ENCODE measurements around the gene MVD.
"Not testable (repeated sequence)": the region's sequence is repeated elsewhere in the genome, so short reads cannot be mapped to it uniquely, and the experiment has no call there.

The MVD gene

GRCh38 chr16:88626646-88627045 is 36.2 kb downstream of the MVD start:
- no peak for DNase-seq (ENCODE audit: low read depth in 2 of 2)

- no peak for DNase-seq (ENCODE audit: low read depth in 2 of 2)
These were observed 37.8 kb downstream of the MVD start for GRCh38 chr16:88624977-88625576.

- no peak for DNase-seq (ENCODE audit: low read depth in 2 of 2)
These were observed 38.4 kb downstream of the MVD start for GRCh38 chr16:88624481-88624880.

GRCh38 chr16:88623858-88624257 is 39.0 kb downstream of the MVD start:
- DNase-seq (ENCODE audit: low read depth in 2 of 2): no peak

- DNase-seq (ENCODE audit: low read depth in 2 of 2): no peak
These were observed 40.0 kb downstream of the MVD start for GRCh38 chr16:88622866-88623265.

- DNase-seq (ENCODE audit: low read depth in 2 of 2): no peak
These were observed 40.8 kb downstream of the MVD start for GRCh38 chr16:88622125-88622524.

GRCh38 chr16:88619859-88620815 is 42.8 kb downstream of the MVD start:
- no peak for DNase-seq (ENCODE audit: low read depth in 2 of 2)

- no peak for DNase-seq (ENCODE audit: low read depth in 2 of 2)
These were observed 43.8 kb downstream of the MVD start for GRCh38 chr16:88618956-88619667.

GRCh38 chr16:88618182-88618955 is 44.5 kb downstream of the MVD start:
- DNase-seq (ENCODE audit: low read depth in 2 of 2): no peak

GRCh38 chr16:88617268-88618031 is 45.4 kb downstream of the MVD start:
- no peak for DNase-seq (ENCODE audit: low read depth in 2 of 2)

- DNase-seq (ENCODE audit: low read depth in 2 of 2): no peak
These were observed 46.2 kb downstream of the MVD start for GRCh38 chr16:88616736-88617135.

GRCh38 chr16:88616320-88616719 is 46.6 kb downstream of the MVD start:
- DNase-seq (ENCODE audit: low read depth in 2 of 2): no peak

GRCh38 chr16:88614818-88615580 is 47.9 kb downstream of the MVD start:
- no peak for DNase-seq (ENCODE audit: low read depth in 2 of 2)

- DNase-seq (ENCODE audit: low read depth in 2 of 2): no peak
These were observed 48.7 kb downstream of the MVD start for GRCh38 chr16:88613911-88614817.

- no peak for DNase-seq (ENCODE audit: low read depth in 2 of 2)
These were observed 49.6 kb downstream of the MVD start for GRCh38 chr16:88613293-88613692.

GRCh38 chr16:88610909-88611812 is 51.7 kb downstream of the MVD start:
- DNase-seq (ENCODE audit: low read depth in 2 of 2): no peak

GRCh38 chr16:88610080-88610479 is 52.8 kb downstream of the MVD start:
- DNase-seq (ENCODE audit: low read depth in 2 of 2): no peak

- not testable (repeated sequence) for DNase-seq (ENCODE audit: low read depth in 2 of 2)
These were observed 53.5 kb downstream of the MVD start for GRCh38 chr16:88609426-88609825.
